Activated T-helper 2 cell treated with anti-CD3 and anti-CD28 coated beads, Interferon-gamma antibody, Interleukin-2, Interleukin-4, amounts not matched to agents 10 μg/mL and 5 μg/mL and 100 μg/mL, durations not matched to agents 14 hours and 24 hours and 36 hours (primary cell): Measurements from ENCODE around the gene VRK1. TPM values are rescaled to one million over a fixed set of nuclear protein-coding genes. Genes with fewer than 3 reads are reported as not detected.

ENCODE experiments used
- DNase-seq: peaks from one replicate; pipeline ENCODE4 v3.0.0; 2021; ENCODE audit warnings: low spot score
- H3K27ac Mint-ChIP-seq: one replicate; pipeline ENCODE4 v1.8.0; 2021; ENCODE audit warnings: mixed read lengths
- H3K27me3 Mint-ChIP-seq: one replicate; pipeline ENCODE4 v1.8.0; 2021; ENCODE audit warnings: low read depth, mixed read lengths
- H3K36me3 Mint-ChIP-seq: one replicate; pipeline ENCODE4 v1.8.0; 2021; ENCODE audit warnings: low read depth, mixed read lengths
- H3K4me1 Mint-ChIP-seq: one replicate; pipeline ENCODE4 v1.8.0; 2021; ENCODE audit warnings: low read depth, mixed read lengths
- H3K4me3 Mint-ChIP-seq: one replicate; pipeline ENCODE4 v1.8.0; 2021; ENCODE audit warnings: low read depth, mild to moderate bottlenecking, moderate library complexity, mixed read lengths
- H3K9me3 Mint-ChIP-seq: one replicate; pipeline ENCODE4 v1.8.0; 2021; ENCODE audit warnings: mixed read lengths
- intact Hi-C: fragments of 100-400 bp; cut with micrococcal nuclease; formaldehyde crosslinking; loops from one replicate; pipeline ENCODE4 v1.15.1; 2023
- total RNA-seq: library from RNA; stranded (reverse); gene quantifications from 2 replicates; pipeline ENCODE4 v1.2.3, GENCODE V29; 2022

Gene VRK1
- total RNA-seq, 1 donor from 2014 or later: 67.8 TPM

- intact Hi-C loops: no loop called here
- DNase-seq: no peak
- Mint-ChIP-seq H3K9me3 (peaks cover 4% of the 10 kb centered on the region), H3K27ac (no peak overlapping the region), H3K4me3 (no peak overlapping the region), H3K27me3 (no peaks in the 10 kb centered on the region), H3K4me1 (no peaks in the 10 kb centered on the region), H3K36me3 (no peaks in the 10 kb centered on the region)
These were observed 125.8 kb downstream of the VRK1 start for GRCh38 chr14:96922986-96923385.

DNA sequence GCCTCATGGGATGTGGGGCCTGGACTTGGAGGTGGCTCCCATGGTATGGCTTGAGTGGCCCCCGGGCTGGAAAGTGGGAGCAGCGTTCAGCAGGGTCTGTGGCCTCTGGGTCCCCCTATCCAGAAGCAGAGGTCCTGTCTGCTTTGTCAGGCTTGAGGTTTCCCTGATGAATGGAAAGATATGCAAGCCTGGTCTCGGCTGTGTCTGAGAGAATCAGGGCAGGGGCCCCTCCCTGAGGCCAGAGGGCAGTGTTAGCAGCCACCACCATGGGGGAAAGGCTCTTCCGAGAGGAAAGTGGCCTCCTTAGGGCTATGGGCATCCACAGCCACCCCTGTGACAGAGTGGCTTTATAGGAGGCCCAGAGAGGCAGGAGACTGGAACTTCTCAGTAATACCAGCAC, 128.2 kb downstream of the VRK1 start:
- Mint-ChIP-seq H3K4me3 (no peak overlapping the region), H3K27me3 (no peaks in the 10 kb centered on the region), H3K36me3 (no peaks in the 10 kb centered on the region), H3K27ac (no peak overlapping the region), H3K4me1 (no peaks in the 10 kb centered on the region), H3K9me3 (peaks cover 4% of the 10 kb centered on the region)
- DNase-seq: no peak
- intact Hi-C loops: no loop called here

GRCh38 chr14:96926001-96926400, 128.8 kb downstream of the VRK1 start:
- DNase-seq: no peak
- intact Hi-C loops: no loop called here
- Mint-ChIP-seq H3K36me3 (no peaks in the 10 kb centered on the region), H3K27me3 (no peaks in the 10 kb centered on the region), H3K4me1 (no peaks in the 10 kb centered on the region), H3K4me3 (no peak overlapping the region), H3K27ac (no peak overlapping the region), H3K9me3 (no peaks in the 10 kb centered on the region)

- Mint-ChIP-seq H3K4me3 (no peak overlapping the region), H3K9me3 (no peaks in the 10 kb centered on the region), H3K27me3 (no peaks in the 10 kb centered on the region), H3K36me3 (no peaks in the 10 kb centered on the region), H3K27ac (no peak overlapping the region), H3K4me1 (no peaks in the 10 kb centered on the region)
- intact Hi-C loops: no loop called here
- DNase-seq: no peak
These were observed 131.7 kb downstream of the VRK1 start for GRCh38 chr14:96928779-96929380.

GRCh38 chr14:96929950-96930349, 132.8 kb downstream of the VRK1 start:
- Mint-ChIP-seq H3K27me3 (no peaks in the 10 kb centered on the region), H3K4me1 (no peaks in the 10 kb centered on the region), H3K9me3 (no peaks in the 10 kb centered on the region), H3K27ac (no peak overlapping the region), H3K4me3 (no peak overlapping the region), H3K36me3 (no peaks in the 10 kb centered on the region)
- intact Hi-C loops: no loop called here
- no peak for DNase-seq

DNA sequence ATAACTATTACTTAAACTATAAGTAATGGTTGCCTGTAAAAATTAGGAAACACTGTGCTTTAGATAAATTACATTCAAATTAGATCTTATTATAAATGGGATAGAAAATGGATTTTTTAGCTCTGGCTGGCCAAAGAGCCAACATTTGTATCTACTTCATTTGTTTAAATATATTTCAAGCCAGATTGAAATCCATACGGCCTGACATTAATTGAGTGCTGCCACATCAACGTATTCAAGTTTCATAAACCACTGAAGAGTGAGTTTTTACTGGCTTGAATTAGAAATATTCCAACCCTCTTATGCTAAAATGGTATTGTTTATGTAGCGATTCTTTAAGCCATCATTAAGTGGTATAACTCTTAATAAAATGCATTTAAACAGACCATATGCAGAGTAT, 133.3 kb downstream of the VRK1 start:
- intact Hi-C loops: no loop called here
- H3K4me1 Mint-ChIP-seq: no peaks in the 10 kb centered on the region
- H3K36me3 Mint-ChIP-seq: no peaks in the 10 kb centered on the region
- no peak for DNase-seq
- no peaks in the 10 kb centered on the region for H3K9me3 Mint-ChIP-seq
- no peaks in the 10 kb centered on the region for H3K27me3 Mint-ChIP-seq
- H3K27ac Mint-ChIP-seq: no peak overlapping the region
- H3K4me3 Mint-ChIP-seq: no peak overlapping the region
